ENCODE results near the gene MPL. TPM values are rescaled to one million over a fixed set of nuclear protein-coding genes. Genes with fewer than 3 reads are reported as not detected.

MPL gene
- total and polyA plus RNA-seq, 2 experiments from 2014 or later, result not detected

GRCh38 chr1:43365678-43366077 lies 28.1 kb downstream of the MPL start:
- no peak overlapping the region for H3K4me2 ChIP-seq (ENCODE audit: unreplicated experiment)
- no peaks in the 10 kb centered on the region for H4K20me1 ChIP-seq (ENCODE audit: insufficient read depth)
- H3K9ac ChIP-seq, result peak overlapping the region; percentile 99
- no peaks in the 10 kb centered on the region for H3K9me2 ChIP-seq (ENCODE audit: insufficient read depth)
- DNase-seq, result no peak
- no peak overlapping the region for H2AFZ ChIP-seq
- H3K27ac ChIP-seq, result peak overlapping the region; percentile 90; the same call in 1 of the 2 replicates
- peaks cover 53% of the 10 kb centered on the region for H3F3A ChIP-seq (ENCODE audit: insufficient read depth)
- H3K4me3 ChIP-seq, result 0 out of 2 replicates have a peak overlapping the region, but pooled peaks have one; percentile 98
- in situ Hi-C loops (cut with MboI), result no loop called here
- TF ChIP-seq EZH2phosphoT487 (IDR thresholded peaks at IDR 0.05; ENCODE audit: insufficient read depth, low read depth), result no peak
- no peak for TF ChIP-seq EZH2 (IDR thresholded peaks at IDR 0.05; ENCODE audit: insufficient read depth, poor library complexity, severe bottlenecking)
- peaks cover 86% of the 10 kb centered on the region for H3K79me2 ChIP-seq (ENCODE audit: insufficient read depth)
- no peaks in the 10 kb centered on the region for H3K27me3 ChIP-seq (replicated peaks; ENCODE audit: insufficient read depth)
- peaks cover 19% of the 10 kb centered on the region for H3K4me1 ChIP-seq (ENCODE audit: insufficient read depth)
- H3K36me3 ChIP-seq (ENCODE audit: low read depth), result peaks cover 20% of the 10 kb centered on the region
- H3K9me3 ChIP-seq (ENCODE audit: low read depth), result no peaks in the 10 kb centered on the region
- 94 to 98% methylated on average over 2 of the region's 2 CpGs for WGBS, 2 experiments (ENCODE audit: low coverage in 1 of 2, low lambda C conversion rate in 2 of 2, missing lambda C conversion rate in 2 of 2)

- peaks cover 84% of the 10 kb centered on the region for H3K79me2 ChIP-seq (ENCODE audit: insufficient read depth)
- no peaks in the 10 kb centered on the region for H3K9me3 ChIP-seq (ENCODE audit: low read depth)
- peak overlapping the region; percentile 98 for H3K4me3 ChIP-seq
- no peaks in the 10 kb centered on the region for H3K27me3 ChIP-seq (replicated peaks; ENCODE audit: insufficient read depth)
- H3K9me2 ChIP-seq (ENCODE audit: insufficient read depth), result no peaks in the 10 kb centered on the region
- in situ Hi-C loops (cut with MboI), result no loop called here
- peaks cover 20% of the 10 kb centered on the region for H3K36me3 ChIP-seq (ENCODE audit: low read depth)
- peaks cover 54% of the 10 kb centered on the region for H3F3A ChIP-seq (ENCODE audit: insufficient read depth)
- H3K4me1 ChIP-seq (ENCODE audit: insufficient read depth), result peaks cover 18% of the 10 kb centered on the region
- H4K20me1 ChIP-seq (ENCODE audit: insufficient read depth), result no peaks in the 10 kb centered on the region
- WGBS, 2 experiments (ENCODE audit: low coverage in 1 of 2, low lambda C conversion rate in 2 of 2, missing lambda C conversion rate in 2 of 2), result 68 to 79% methylated on average over 4 to 11 of the region's 11 CpGs
- TF ChIP-seq EZH2phosphoT487 (IDR thresholded peaks at IDR 0.05; ENCODE audit: insufficient read depth, low read depth) (no peak), EZH2 (IDR thresholded peaks at IDR 0.05; ENCODE audit: insufficient read depth, poor library complexity, severe bottlenecking) (no peak)
- DNase-seq, result no peak
- H3K9ac ChIP-seq, result peak overlapping the region; percentile 99
- peak overlapping the region; percentile 93 for H3K4me2 ChIP-seq (ENCODE audit: unreplicated experiment)
- peak overlapping the region; percentile 90 for H3K27ac ChIP-seq
- H2AFZ ChIP-seq, result no peak overlapping the region
These were observed 28.6 kb downstream of the MPL start for GRCh38 chr1:43366179-43366578.

GRCh38 chr1:43366601-43367025 lies 29.0 kb downstream of the MPL start:
- H4K20me1 ChIP-seq (ENCODE audit: insufficient read depth), result no peaks in the 10 kb centered on the region
- H3K79me2 ChIP-seq (ENCODE audit: insufficient read depth), result peaks cover 83% of the 10 kb centered on the region
- H3K27me3 ChIP-seq (replicated peaks; ENCODE audit: insufficient read depth), result no peaks in the 10 kb centered on the region
- H3K9ac ChIP-seq, result peak overlapping the region; percentile 99
- no peak overlapping the region for H2AFZ ChIP-seq
- TF ChIP-seq EZH2phosphoT487 (IDR thresholded peaks at IDR 0.05; ENCODE audit: insufficient read depth, low read depth) (no peak), EZH2 (IDR thresholded peaks at IDR 0.05; ENCODE audit: insufficient read depth, poor library complexity, severe bottlenecking) (no peak)
- peaks cover 54% of the 10 kb centered on the region for H3F3A ChIP-seq (ENCODE audit: insufficient read depth)
- WGBS, 2 experiments (ENCODE audit: low coverage in 1 of 2, low lambda C conversion rate in 2 of 2, missing lambda C conversion rate in 2 of 2), result 39 to 41% methylated on average over 5 of the region's 5 CpGs
- H3K36me3 ChIP-seq (ENCODE audit: low read depth), result peaks cover 18% of the 10 kb centered on the region
- H3K27ac ChIP-seq, result peak overlapping the region; percentile 90
- no peaks in the 10 kb centered on the region for H3K9me3 ChIP-seq (ENCODE audit: low read depth)
- peak overlapping the region; percentile 98 for H3K4me3 ChIP-seq
- H3K9me2 ChIP-seq (ENCODE audit: insufficient read depth), result no peaks in the 10 kb centered on the region
- H3K4me1 ChIP-seq (ENCODE audit: insufficient read depth), result peaks cover 13% of the 10 kb centered on the region
- in situ Hi-C loops (cut with MboI), result no loop called here
- no peak for DNase-seq
- H3K4me2 ChIP-seq (ENCODE audit: unreplicated experiment), result peak overlapping the region; percentile 93

GRCh38 chr1:43367026-43367903 lies 29.6 kb downstream of the MPL start:
- no peaks in the 10 kb centered on the region for H3K9me3 ChIP-seq (ENCODE audit: low read depth)
- WGBS, 2 experiments (ENCODE audit: low coverage in 1 of 2, low lambda C conversion rate in 2 of 2, missing lambda C conversion rate in 2 of 2), result 5 to 7% methylated on average over 32 to 42 of the region's 48 CpGs
- peak overlapping the region; percentile 93 for H3K4me2 ChIP-seq (ENCODE audit: unreplicated experiment)
- TF ChIP-seq EZH2phosphoT487 (IDR thresholded peaks at IDR 0.05; ENCODE audit: insufficient read depth, low read depth), result no peak
- H3K9ac ChIP-seq, result peak overlapping the region; percentile 99
- in situ Hi-C loops (cut with MboI), result no loop called here
- H3K9me2 ChIP-seq (ENCODE audit: insufficient read depth), result no peaks in the 10 kb centered on the region
- peaks cover 54% of the 10 kb centered on the region for H3F3A ChIP-seq (ENCODE audit: insufficient read depth)
- H3K36me3 ChIP-seq (ENCODE audit: low read depth), result peaks cover 14% of the 10 kb centered on the region
- H3K27ac ChIP-seq, result peak overlapping the region; percentile 90
- peak; percentile 74 for DNase-seq
- no peaks in the 10 kb centered on the region for H3K27me3 ChIP-seq (replicated peaks; ENCODE audit: insufficient read depth)
- H2AFZ ChIP-seq, result peak overlapping the region; percentile 43
- peaks cover 80% of the 10 kb centered on the region for H3K79me2 ChIP-seq (ENCODE audit: insufficient read depth)
- peak overlapping the region; percentile 98 for H3K4me3 ChIP-seq
- peaks cover 12% of the 10 kb centered on the region for H3K4me1 ChIP-seq (ENCODE audit: insufficient read depth)
- no peaks in the 10 kb centered on the region for H4K20me1 ChIP-seq (ENCODE audit: insufficient read depth)

Data from GM23248 (cell line).